GM19468 (cell line): ENCODE results near the gene RPS4Y2.

Source experiments
- ATAC-seq: cut with Tn5 transposase; IDR thresholded peaks from one replicate; pipeline ENCODE4 v1.9.1; 2021; ENCODE audit warnings: mild to moderate bottlenecking, moderate library complexity, moderate number of reproducible peaks; ENCODE audit not compliant: unreplicated experiment; ENCODE audit errors: extremely low read depth

Gene RPS4Y2

DNA sequence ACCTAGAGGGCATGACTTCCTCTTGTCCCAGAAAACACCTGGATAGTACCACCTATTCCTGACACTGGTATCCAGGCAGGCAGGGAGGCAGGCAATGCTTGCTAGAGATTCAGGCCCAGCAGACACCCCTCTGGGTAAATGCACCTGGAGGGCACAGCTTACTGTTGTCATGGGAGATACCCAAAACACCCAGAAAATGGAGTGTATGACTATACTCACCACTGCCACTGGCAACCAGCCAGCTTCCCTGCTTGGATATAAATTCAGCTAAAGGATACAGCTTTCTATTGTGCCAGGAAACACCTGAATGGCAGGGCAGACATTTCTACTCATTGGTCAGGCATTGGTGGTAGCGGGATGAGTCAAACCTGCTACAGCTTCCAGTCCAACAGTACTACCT lies 58.9 kb downstream of the RPS4Y2 start:
- no peak for ATAC-seq

DNA sequence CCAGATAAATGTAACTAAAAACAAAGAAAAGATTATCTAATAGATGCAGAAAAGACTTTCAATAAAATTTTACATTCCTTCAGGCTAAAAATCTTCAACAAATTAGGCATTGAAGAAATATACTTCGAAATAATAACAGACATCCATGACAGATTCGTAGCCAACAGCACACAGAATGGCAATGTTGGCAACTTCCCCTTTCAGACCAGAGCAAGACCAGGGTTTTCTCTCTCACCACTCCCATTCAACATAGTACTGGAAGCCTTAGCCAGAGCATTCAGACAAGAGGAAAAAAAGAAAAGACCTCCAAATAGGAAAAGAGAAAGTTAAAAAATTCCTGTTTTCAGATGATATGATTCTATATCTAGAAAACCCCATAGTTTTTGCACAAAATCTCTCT lies 61.2 kb downstream of the RPS4Y2 start:
- no peak for ATAC-seq
